Motor neuron (in vitro differentiated cells): ENCODE results near the gene DICER1. TPM values are rescaled to one million over a fixed set of nuclear protein-coding genes. Genes with fewer than 3 reads are reported as not detected.

Experiments
- ATAC-seq, 8 experiments: fragments of 200-7000 bp; cut with Tn5 transposase; replicated peaks in 6 of 8; 2 replicates each; pipeline ENCODE4 v1.8.0; 2021; ENCODE audit warnings: mild to moderate bottlenecking in 8 of 8, moderate library complexity in 8 of 8
- H3K27ac ChIP-seq, 2 donors: fragments of 250-450 bp; sonication (Bioruptor Pico); 2 replicates each; pipeline ENCODE4 v1.9.0; 2021; ENCODE audit warnings: antibody characterized with exemption in 2 of 2, mild to moderate bottlenecking in 2 of 2, moderate library complexity in 1 of 2
- H3K4me1 ChIP-seq, 2 donors: fragments of 250-450 bp; sonication (Bioruptor Pico); replicated peaks in 1 of 2; 2 replicates each; pipeline ENCODE4 v1.6.1; 2021; ENCODE audit warnings: antibody characterized with exemption in 2 of 2, mild to moderate bottlenecking in 2 of 2, moderate library complexity in 1 of 2
- H3K4me3 ChIP-seq, 5 donors: fragments of 250-450 bp; sonication (Bioruptor Pico); 2 replicates each; pipeline ENCODE4 v1.9.0; 2021; ENCODE audit warnings: antibody characterized with exemption in 5 of 5, mild to moderate bottlenecking in 5 of 5, moderate library complexity in 4 of 5
- WGBS, 10 experiments: fragments of 450-650 bp; shearing (Covaris generic); methylation state at CpG; one replicate each; pipeline ENCODE4 v1.0.0; 2022; 5-methylcytosine and 5-hydroxymethylcytosine counted together
- in situ Hi-C, 9 experiments: fragments of 400-800 bp; cut with MboI; loops; one replicate each; pipeline ENCODE4 v1.15.0; 2021; ENCODE audit warnings: low sequenced_read_pairs in 9 of 9, low pct_unique_long_range_greater_than_20kb in 2 of 9; ENCODE audit not compliant: unreplicated experiment in 9 of 9
- total RNA-seq, 8 experiments: library from RNA; unstranded; fragments of 300-600 nt; gene quantifications; 2 replicates each; pipeline versions ENCODE4 v1.2.3 to v1.2.4, GENCODE V29; 2022

The DICER1 gene
- total RNA-seq, 8 experiments from 2014 or later, result 20.6 to 70.1 (median 51.4) TPM

DNA sequence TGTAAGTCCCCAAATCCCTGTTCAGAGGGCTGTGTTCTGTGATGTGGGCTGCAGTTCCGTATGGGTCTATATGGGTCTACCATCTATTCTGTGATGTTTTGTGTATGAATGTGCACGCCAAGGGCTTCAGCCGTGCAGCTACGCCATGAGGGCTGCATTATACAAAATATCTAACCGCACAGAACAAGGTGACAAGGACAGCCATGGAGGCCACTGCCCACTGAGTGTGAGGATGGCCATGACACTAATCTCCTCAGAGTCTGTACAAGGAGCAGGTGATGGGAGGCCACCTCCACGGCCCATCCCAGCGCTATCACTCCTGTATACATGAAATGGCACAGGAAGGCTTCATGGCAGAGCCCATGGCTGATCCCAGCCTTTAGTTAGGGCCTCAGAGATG lies 102.0 kb downstream of the DICER1 start:
- ATAC-seq, result no peak
- H3K4me1 ChIP-seq, result peaks cover 0 to 8% of the 10 kb centered on the region in 2 donors
- H3K27ac ChIP-seq, result no peak overlapping the region
- no peak overlapping the region for H3K4me3 ChIP-seq
- in situ Hi-C loops, result no loop called here
- 28 to 100% (median 95%) methylated on average over 1 to 3 of the region's 7 CpGs; no CpG with 5 or more reads in 5 of the 10 experiments for WGBS, 10 experiments

DNA sequence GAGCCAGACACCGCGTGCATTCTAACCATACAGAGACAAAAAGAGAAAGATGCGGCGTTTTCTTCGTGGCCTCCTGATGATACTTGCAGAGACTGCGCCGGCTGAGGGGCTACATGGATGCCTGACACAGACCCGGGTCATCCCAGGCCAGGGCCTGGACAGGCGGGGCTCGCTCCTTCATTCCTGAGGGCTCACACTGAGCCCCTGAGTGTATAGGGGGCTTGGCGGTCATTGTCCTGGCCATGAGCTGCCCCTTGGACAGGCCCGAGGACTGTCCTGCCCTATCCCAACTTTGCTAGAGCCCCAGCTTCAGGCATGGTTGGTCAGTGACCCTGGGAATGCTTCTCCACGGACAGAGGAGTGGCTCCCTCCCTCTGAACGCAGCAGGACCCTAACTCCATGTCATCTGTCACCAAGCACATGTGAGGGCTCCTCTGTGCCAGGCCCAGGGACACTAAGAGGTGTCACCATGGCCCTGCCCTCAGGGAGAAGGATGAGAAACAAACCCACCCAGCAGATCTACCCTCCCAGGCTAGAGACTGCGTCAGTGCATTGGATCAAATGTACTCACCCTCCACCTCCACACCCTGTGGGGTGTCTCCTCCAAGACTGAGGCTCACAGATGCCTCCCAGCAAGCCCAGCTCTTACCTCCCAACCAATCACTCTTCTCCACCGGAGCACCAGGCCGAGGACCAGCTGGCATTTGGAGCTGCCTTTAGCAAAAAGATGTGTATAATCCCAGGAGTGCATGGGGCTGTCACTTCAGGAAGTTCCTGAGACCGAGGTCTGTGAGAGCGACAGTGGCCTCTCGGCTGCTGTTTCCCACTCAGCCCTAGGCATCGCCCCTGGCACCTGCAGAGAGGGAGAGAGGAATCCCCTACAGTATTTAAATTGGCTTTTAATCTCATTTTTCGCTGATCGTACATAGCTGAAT lies 102.7 kb downstream of the DICER1 start:
- no peak for ATAC-seq
- Histone ChIP-seq H3K4me3 (no peak overlapping the region), H3K4me1 (peaks cover 0 to 8% of the 10 kb centered on the region in 2 donors), H3K27ac (no peak overlapping the region)
- in situ Hi-C loops, result no loop called here
- 60 to 96% (median 80%) methylated on average over 1 to 14 of the region's 23 CpGs; no CpG with 5 or more reads in 1 of the 10 experiments for WGBS, 10 experiments

GRCh38 chr14:95052016-95052585 lies 105.2 kb downstream of the DICER1 start:
- ATAC-seq, result no peak
- Histone ChIP-seq H3K27ac (no peak overlapping the region), H3K4me1 (peaks cover 5 to 12% of the 10 kb centered on the region in 2 donors), H3K4me3 (no peak overlapping the region)
- WGBS, 10 experiments, result 45 to 100% (median 91%) methylated on average over 1 to 8 of the region's 14 CpGs; no CpG with 5 or more reads in 2 of the 10 experiments
- in situ Hi-C loops, result no loop called here

- peaks cover 27 to 33% of the 10 kb centered on the region in 2 donors for H3K4me1 ChIP-seq
- in situ Hi-C loops, result no loop called here
- no peak overlapping the region for H3K4me3 ChIP-seq
- H3K27ac ChIP-seq, result no peak overlapping the region
- ATAC-seq, result no peak
Observed at GRCh38 chr14:95049952-95050351, 107.4 kb downstream of the DICER1 start.

GRCh38 chr14:95048771-95049312 lies 108.5 kb downstream of the DICER1 start:
- in situ Hi-C loops, result no loop called here
- no peak overlapping the region for H3K4me3 ChIP-seq
- no peak for ATAC-seq

DNA sequence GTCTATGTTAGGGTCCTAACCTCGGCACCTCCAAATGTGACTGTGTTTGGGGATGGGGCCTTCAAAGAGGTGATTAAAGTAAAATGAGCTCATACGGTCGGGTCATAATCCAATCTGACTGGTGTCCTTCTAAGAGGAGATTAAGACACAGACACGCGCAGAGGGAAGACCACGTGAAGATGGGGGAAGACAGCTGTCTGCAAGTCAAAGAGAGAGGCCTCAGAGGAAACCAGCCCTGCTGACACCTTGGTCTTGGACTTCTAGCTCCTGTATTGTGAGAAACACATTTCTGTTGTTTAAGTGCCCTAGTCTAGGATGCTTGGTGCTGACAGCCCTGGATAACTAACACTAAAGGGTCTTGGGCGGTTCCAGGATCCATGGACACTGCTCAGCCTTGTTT lies 109.6 kb downstream of the DICER1 start:
- in situ Hi-C loops, result no loop called here
- ATAC-seq, result peak in 1 of 8 experiments; percentile 3
- 50 to 100% (median 85%) methylated on average over 1 to 6 of the region's 7 CpGs; no CpG with 5 or more reads in 2 of the 10 experiments for WGBS, 10 experiments

More at GRCh38 chr14:95048771-95049312, 108.5 kb downstream of the DICER1 start:
- peaks cover 30 to 37% of the 10 kb centered on the region in 2 donors for H3K4me1 ChIP-seq
- 10 to 100% (median 87%) methylated on average over 1 to 10 of the region's 10 CpGs; no CpG with 5 or more reads in 2 of the 10 experiments for WGBS, 10 experiments
- no peak overlapping the region for H3K27ac ChIP-seq

GRCh38 chr14:95046711-95047681 lies 110.3 kb downstream of the DICER1 start:
- Histone ChIP-seq H3K27ac (peak overlapping the region; percentile 3 to 65), H3K4me3 (no peak overlapping the region), H3K4me1 (peaks cover 30 to 45% of the 10 kb centered on the region in 2 donors)
- in situ Hi-C loops, result no loop called here
- WGBS, 10 experiments, result 20 to 76% (median 61%) methylated on average over 1 to 20 of the region's 28 CpGs; no CpG with 5 or more reads in 1 of the 10 experiments
- peak in 6 of 8 experiments; percentile 19 to 97 (median 97) for ATAC-seq

More for the DNA sequence above, 109.6 kb downstream of the DICER1 start:
- Histone ChIP-seq H3K4me1 (peaks cover 30 to 39% of the 10 kb centered on the region in 2 donors), H3K27ac (peak overlapping the region; percentile 3 to 65), H3K4me3 (no peak overlapping the region)

DNA sequence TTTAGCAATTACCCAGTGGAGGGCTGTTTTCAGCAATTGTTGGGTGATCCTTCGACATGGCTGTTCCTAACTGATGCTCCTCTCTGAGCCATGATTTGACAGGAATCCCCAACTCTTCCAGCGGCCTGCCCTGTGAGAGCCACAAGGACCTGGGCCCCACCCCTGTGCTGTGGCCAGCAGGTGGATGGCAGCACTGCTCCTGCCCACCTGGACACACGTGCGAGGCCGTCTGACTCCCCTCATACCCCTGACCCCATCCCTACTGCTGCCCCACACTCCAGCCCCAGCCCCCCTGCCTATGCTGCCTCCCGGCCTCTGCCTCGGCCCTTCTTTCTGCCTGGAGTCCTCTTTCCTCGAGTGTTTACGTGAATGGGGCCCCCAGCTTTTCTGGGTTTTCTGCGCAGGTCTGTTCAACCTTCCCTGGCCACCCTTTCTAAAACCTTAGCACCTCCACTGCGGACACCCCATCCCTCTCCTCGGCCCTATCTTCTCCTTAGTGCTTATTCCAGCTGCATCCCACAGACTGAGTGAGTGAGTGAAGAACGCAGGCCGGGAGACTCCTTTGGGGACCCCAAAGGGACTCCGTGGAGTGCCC lies 111.4 kb downstream of the DICER1 start:
- Histone ChIP-seq H3K4me3 (no peak overlapping the region), H3K27ac (no peak overlapping the region), H3K4me1 (peaks cover 31 to 43% of the 10 kb centered on the region in 2 donors)
- ATAC-seq, result no peak
- 50 to 100% (median 82%) methylated on average over 1 to 4 of the region's 15 CpGs; no CpG with 5 or more reads in 5 of the 10 experiments for WGBS, 10 experiments
- in situ Hi-C loops, result no loop called here

DNA sequence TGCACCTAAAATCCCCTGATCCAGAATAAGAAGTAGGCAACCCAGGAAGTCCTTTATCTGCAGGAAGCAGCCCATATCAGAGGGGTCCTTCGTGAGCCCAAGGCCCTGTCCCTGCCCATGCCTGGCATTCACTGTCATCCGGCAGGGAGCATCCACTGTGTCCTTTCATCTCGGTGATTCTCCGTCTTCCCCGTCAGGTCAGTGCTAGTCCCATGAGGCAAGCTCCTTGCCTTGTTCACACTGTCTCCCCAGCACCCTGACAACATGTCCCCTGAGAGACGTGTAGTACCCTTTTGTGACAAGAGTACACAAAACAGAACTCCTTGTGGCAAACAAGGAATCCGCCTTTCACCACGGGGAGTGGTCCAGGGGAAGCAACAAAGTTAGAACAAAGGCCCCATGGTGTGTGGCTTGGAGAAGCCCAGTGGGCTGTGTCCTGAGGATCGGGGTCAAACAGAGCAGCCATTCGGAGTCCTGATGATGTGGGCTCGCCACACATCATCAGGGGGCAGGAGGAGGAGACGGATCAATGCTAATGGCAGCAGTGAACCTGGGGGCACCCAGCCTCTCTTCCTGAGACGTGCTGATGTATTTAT lies 112.1 kb downstream of the DICER1 start:
- WGBS, 10 experiments, result 0 to 100% (median 61%) methylated on average over 1 to 7 of the region's 13 CpGs; no CpG with 5 or more reads in 5 of the 10 experiments
- no peak for ATAC-seq

DNA sequence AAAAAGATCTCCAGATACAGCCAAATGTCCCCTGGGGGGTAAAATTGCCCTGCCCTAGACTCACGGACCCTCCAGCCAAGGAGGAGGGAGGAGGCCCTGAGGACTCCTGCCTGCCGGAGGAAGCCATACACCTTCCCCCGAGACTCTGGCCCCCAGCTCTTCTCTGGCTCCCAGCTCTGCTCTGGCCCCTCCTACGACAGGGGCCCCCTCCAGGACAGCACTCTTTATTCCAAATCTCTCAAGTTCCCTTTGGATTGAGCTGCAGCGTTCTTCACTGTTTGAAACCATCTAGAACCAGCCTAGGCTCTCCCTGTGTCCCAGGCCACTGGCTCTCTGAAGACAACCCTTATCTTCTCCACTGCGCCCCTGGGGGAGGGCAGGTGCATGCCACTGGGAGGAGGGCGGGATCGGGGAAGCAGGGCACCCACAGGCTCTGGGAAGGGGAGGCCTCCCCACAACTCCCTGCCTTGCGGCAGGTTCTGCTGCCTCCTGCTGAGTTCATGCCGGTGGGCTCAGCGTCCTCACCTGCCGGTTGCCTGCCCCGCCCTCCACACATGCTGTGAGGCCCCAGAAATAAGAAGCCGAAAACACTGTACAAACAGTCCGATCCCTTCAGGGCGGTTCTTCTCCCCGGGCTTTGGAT lies 112.7 kb downstream of the DICER1 start:
- in situ Hi-C loops, result no loop called here
- ATAC-seq, result no peak

More for the DNA sequence above, 112.1 kb downstream of the DICER1 start:
- Histone ChIP-seq H3K27ac (no peak overlapping the region), H3K4me3 (no peak overlapping the region), H3K4me1 (peaks cover 37 to 46% of the 10 kb centered on the region in 2 donors)
- in situ Hi-C loops, result no loop called here

DNA sequence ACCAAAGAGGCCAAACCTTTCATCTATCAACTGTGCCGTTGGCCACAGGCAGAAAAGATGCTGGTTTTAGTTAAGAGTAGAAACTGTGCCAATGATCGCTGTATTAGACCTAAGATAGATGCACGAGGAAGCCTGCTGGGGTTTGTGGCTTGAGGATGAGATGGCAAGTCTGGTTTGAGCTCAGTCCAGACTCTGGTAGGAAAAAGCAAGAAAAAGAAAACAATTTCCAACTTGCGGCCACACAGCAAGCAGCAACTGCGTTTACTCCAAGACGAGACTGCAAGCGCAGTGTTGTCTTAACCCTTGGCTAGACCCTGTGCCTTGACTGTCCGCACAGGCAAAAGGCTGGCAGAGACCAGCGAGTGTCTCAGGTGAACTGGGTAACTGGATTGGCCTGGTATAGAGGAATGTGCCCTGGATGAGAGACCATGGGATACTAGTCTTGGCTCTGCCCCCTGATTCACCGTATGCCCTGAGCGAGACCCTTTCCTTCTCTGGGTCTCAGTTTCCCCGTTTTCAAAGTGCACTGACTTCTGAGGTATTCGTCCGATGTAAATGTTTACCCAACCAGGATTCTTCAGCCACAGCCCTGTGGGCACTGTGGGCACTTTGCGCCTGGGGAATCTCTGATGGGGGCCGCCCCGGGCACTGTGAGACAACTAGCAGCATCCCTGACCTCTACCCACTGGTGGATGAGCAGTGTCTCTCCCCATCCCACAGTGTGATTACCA lies 113.4 kb downstream of the DICER1 start:
- ATAC-seq, result no peak
- Histone ChIP-seq H3K4me3 (no peak overlapping the region), H3K27ac (no peak overlapping the region), H3K4me1 (peaks cover 39 to 49% of the 10 kb centered on the region in 2 donors)
- WGBS, 10 experiments, result 0 to 100% (median 85%) methylated on average over 2 to 11 of the region's 17 CpGs; no CpG with 5 or more reads in 1 of the 10 experiments
- in situ Hi-C loops, result no loop called here

More for the DNA sequence above, 112.7 kb downstream of the DICER1 start:
- WGBS, 10 experiments, result 0 to 93% (median 78%) methylated on average over 1 to 5 of the region's 17 CpGs; no CpG with 5 or more reads in 4 of the 10 experiments
- Histone ChIP-seq H3K4me3 (no peak overlapping the region), H3K27ac (no peak overlapping the region), H3K4me1 (peaks cover 39 to 49% of the 10 kb centered on the region in 2 donors)
